Ovary (tissue), 9 donors: ENCODE measurements around the gene ZNF646. TPM values are rescaled to one million over a fixed set of nuclear protein-coding genes. Genes with fewer than 3 reads are reported as not detected.

Experiments
- DNase-seq, 5 donors: peaks; one replicate each; pipeline ENCODE4 v3.0.0-alpha.2; 2019 to 2020
- H3K27ac ChIP-seq, 2 donors: fragments of 200-600 bp; one replicate each; pipeline versions ENCODE4 v1.5.1 to v1.8.0; 2019 to 2022
- H3K27me3 ChIP-seq: fragments of 200-600 bp; one replicate; pipeline ENCODE4 v1.8.0; 2022
- H3K36me3 ChIP-seq: fragments of 200-600 bp; sonication (generic); one replicate; pipeline ENCODE4 v1.5.1; 2019
- H3K4me1 ChIP-seq: one replicate; pipeline ENCODE4 v1.8.1; 2013; ENCODE audit warnings: mild to moderate bottlenecking, moderate library complexity; ENCODE audit not compliant: insufficient read depth
- H3K4me3 ChIP-seq: fragments of 200-600 bp; sonication (generic); one replicate; pipeline ENCODE4 v1.5.1; 2017
- H3K9me3 ChIP-seq, 2 donors: fragments of 200-600 bp in 1 of 2; sonication (generic) in 1 of 2; one replicate each; pipeline versions ENCODE4 v1.5.1 to v1.8.1; 2013 to 2019; ENCODE audit warnings: mild to moderate bottlenecking in 1 of 2, moderate library complexity in 1 of 2
- EP300 ChIP-seq: sonication (generic); formaldehyde crosslinking; IDR thresholded peaks from one replicate; pipeline ENCODE4 v1.6.1; 2017; ENCODE audit warnings: antibody characterized with exemption
- POLR2A ChIP-seq: fragments of 450-650 bp; IDR thresholded peaks from one replicate; pipeline ENCODE4 v1.6.1; 2017; ENCODE audit warnings: antibody characterized with exemption, mild to moderate bottlenecking, moderate library complexity
- WGBS, 3 donors: extraction: QIAGEN DNeasy Blood & Tissue Kit in 1 of 3; methylation state at CpG; one replicate each; pipeline versions ENCODE4 v1.1.5 to v1.1.7; 2013 to 2017; 5-methylcytosine and 5-hydroxymethylcytosine counted together
- intact Hi-C, 4 donors: fragments of 100-400 bp; cut with DNase I; formaldehyde crosslinking; loops; one replicate each; pipeline versions ENCODE4 v1.11.0 to v1.15.1; 2022 to 2023
- polyA plus RNA-seq, 2 donors: library from polyadenylated mRNA; stranded (reverse); fragments of 200-250 nt in 1 of 2; fragments of 350-450 nt in 1 of 2; fragmentation: Illumina TruSeq in 1 of 2; extraction: RNeasy Lipid Tissue Mini Kit (QIAGEN cat#74804) in 1 of 2; gene quantifications; one replicate each; pipeline ENCODE4 v1.2.3, GENCODE V29; 2013 to 2014
- total RNA-seq, 7 donors: library from RNA; depleted of rRNA in 2 of 7; stranded (reverse); fragments of >200 nt in 2 of 7; fragmentation: NEBNext Ultra II Directional in 3 of 7; extraction: Animal tissue kit (Norgen Biotek cat#: 25700) in 3 of 7; gene quantifications; one replicate each; pipeline versions ENCODE4 v1.1.0 to v1.2.4, GENCODE V29; 2016 to 2023
- TF ChIP-seq, protein P1 (sequence below), 3 donors: fragments of 450-650 bp in 2 of 3; fragments of 200-600 bp in 1 of 3; IDR thresholded peaks; one replicate each; pipeline versions ENCODE4 v1.5.1 to v1.8.0; 2016 to 2022; ENCODE audit warnings: antibody characterized with exemption in 3 of 3, mild to moderate bottlenecking in 1 of 3
- donor health status: DM: no; HTN: no; CAD: no; lungs with moderate emphysema.
- donor health status: DM: no; HTN: no; CAD: no.
- donor health status: Bipolar disorder and iron deficiency.
- donor health status: DM: yes; HTN: yes; CAD: no.
- donor health status: DM: no; HTN: no; CAD: no.
- donor health status: DM: yes; HTN: yes; CAD: no.

Gene ZNF646
- total and polyA plus RNA-seq, 9 donors: 2.3 to 16.3 (median 14.6) TPM

DNA sequence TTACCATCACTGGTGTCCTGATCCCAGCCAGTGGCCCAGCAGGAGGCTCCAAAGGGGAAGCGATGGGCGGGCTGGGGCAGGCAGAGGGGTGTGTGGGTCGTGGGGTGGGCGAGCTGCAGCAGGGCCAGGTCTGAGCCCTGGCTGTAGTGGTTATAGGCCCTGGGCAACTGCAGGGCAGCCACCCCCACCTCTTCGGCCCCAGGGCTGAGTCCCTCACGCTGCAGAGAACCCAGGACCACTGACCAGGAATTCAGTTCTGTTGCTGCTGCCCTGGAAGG, 12.3 kb downstream of the ZNF646 start:
- H3K4me1 ChIP-seq: peaks cover 2% of the 10 kb centered on the region
- no peak overlapping the region for H3K27ac ChIP-seq
- intact Hi-C loops: loop anchor here in 1 of 4 donors (10.0 kb wide), 1 partner anchor 98 kb away; the partner anchor contains the start of gene FUS
- H3K36me3 ChIP-seq: no peaks in the 10 kb centered on the region
- no peak for DNase-seq
- H3K9me3 ChIP-seq: no peaks in the 10 kb centered on the region
- WGBS, 3 donors: 78 to 82% (median 79%) methylated on average over 4 to 6 of the region's 6 CpGs
- H3K4me3 ChIP-seq: no peak overlapping the region
- no peak for TF ChIP-seq POLR2A
- TF ChIP-seq EP300: no peak
- TF ChIP-seq, protein P1, sequence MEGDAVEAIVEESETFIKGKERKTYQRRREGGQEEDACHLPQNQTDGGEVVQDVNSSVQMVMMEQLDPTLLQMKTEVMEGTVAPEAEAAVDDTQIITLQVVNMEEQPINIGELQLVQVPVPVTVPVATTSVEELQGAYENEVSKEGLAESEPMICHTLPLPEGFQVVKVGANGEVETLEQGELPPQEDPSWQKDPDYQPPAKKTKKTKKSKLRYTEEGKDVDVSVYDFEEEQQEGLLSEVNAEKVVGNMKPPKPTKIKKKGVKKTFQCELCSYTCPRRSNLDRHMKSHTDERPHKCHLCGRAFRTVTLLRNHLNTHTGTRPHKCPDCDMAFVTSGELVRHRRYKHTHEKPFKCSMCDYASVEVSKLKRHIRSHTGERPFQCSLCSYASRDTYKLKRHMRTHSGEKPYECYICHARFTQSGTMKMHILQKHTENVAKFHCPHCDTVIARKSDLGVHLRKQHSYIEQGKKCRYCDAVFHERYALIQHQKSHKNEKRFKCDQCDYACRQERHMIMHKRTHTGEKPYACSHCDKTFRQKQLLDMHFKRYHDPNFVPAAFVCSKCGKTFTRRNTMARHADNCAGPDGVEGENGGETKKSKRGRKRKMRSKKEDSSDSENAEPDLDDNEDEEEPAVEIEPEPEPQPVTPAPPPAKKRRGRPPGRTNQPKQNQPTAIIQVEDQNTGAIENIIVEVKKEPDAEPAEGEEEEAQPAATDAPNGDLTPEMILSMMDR (IDR thresholded peaks at IDR 0.05): no peak
- H3K27me3 ChIP-seq: no peaks in the 10 kb centered on the region

DNA sequence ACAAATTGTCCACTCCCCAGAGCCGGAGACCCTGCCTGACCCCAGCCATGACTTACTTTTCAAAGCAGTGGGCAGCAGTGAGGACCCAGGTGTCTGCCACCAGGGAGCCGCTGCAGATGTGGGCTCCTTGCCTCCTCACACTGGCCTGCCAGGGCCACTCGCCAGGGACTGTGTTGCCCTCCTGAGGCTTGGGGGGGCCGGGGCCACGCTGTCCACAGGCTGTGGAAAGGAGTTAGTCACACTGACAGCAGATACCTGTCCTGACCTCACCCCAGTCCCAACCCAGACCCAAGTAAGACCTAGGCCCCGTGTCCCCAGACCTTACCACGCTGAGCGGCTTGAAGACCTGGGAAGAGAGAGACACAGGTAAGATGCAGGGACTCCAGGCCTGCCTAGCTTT, 13.3 kb downstream of the ZNF646 start:
- Histone ChIP-seq H3K27me3 (no peaks in the 10 kb centered on the region), H3K4me1 (no peaks in the 10 kb centered on the region), H3K27ac (no peak overlapping the region), H3K4me3 (no peak overlapping the region), H3K36me3 (no peaks in the 10 kb centered on the region), H3K9me3 (no peaks in the 10 kb centered on the region)
- no peak for DNase-seq
- intact Hi-C loops: loop anchor here in 1 of 4 donors (10.0 kb wide), 1 partner anchor 97 kb away; the partner anchor contains the start of gene FUS
- 88 to 93% (median 92%) methylated on average over 8 of the region's 8 CpGs for WGBS, 3 donors
- TF ChIP-seq EP300: no peak
- TF ChIP-seq, protein P1 (IDR thresholded peaks at IDR 0.05): no peak
- no peak for TF ChIP-seq POLR2A

DNA sequence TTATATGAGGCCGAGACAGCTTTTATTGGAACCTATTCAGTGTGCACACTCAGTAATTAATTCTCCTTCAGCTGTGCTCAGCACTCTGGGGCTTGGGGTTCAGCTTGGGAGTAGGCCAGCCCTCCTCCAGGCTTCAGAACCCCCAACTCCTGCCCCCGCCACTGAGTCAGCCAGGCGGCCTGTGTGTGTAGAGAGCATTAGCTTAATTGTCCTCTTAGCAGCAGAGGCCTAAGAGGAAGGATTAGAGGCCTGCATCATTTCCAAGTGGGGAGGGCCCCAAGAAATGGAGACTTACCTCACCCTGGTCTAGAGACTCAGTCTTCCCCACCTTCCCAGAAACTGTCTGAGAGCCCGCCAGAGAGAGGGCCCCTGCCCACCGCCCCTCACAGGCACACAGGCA, 13.7 kb downstream of the ZNF646 start:
- TF ChIP-seq, protein P1 (IDR thresholded peaks at IDR 0.05): no peak
- TF ChIP-seq POLR2A (no peak), EP300 (no peak)
- Histone ChIP-seq H3K4me3 (no peak overlapping the region), H3K9me3 (no peaks in the 10 kb centered on the region), H3K27ac (no peak overlapping the region), H3K27me3 (no peaks in the 10 kb centered on the region), H3K4me1 (no peaks in the 10 kb centered on the region), H3K36me3 (no peaks in the 10 kb centered on the region)
- no peak for DNase-seq
- intact Hi-C loops: loop anchor here in 1 of 4 donors (10.0 kb wide), 1 partner anchor 97 kb away; the partner anchor contains the start of gene FUS
- 72 to 79% (median 74%) methylated on average over 5 of the region's 5 CpGs for WGBS, 3 donors

DNA sequence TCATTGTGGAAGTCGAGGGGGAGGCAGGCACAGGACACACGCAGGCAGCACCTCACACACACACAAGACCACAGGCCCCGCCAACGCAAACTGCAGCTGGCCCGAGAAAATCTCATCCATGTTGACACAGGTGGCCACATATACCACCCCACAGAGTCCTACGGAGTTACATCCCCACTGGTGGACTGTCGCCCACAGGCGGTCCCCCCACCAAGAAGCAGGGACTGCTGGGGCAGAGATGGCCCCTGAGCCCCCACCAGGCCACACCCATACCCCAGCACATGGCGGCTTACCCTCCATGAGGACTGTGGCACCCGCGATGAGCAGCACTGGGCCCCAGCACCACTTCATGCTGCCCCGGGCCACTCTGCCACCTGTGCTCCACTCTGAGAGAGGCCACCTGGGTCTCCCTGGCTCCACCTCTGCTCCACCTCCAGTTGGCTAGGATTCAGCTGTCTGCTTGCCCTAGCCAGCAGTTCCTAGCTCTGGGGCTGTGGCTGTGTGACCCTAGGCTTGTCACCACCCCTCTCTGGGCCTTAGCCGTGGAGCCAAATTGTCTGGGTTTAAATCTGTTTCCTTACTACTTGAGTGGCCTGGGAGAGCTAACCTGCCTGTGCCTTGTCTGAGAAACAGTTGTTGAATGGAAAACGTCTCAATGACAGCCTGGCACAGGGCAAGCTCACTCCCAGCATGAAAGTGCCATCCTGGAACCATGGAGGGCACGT, 14.4 kb downstream of the ZNF646 start, which contains the start of gene PRSS53:
Gene PRSS53 (minus strand): TSS at position 485 of the 725 bp plus-strand sequence. CDS start 134 bp downstream, at position 351.
- no peaks in the 10 kb centered on the region for H3K9me3 ChIP-seq
- peak in 1 of 5 donors; percentile 33 for DNase-seq
- no peaks in the 10 kb centered on the region for H3K27me3 ChIP-seq
- H3K4me1 ChIP-seq: peaks cover 4% of the 10 kb centered on the region
- intact Hi-C loops: loop anchor here in 1 of 4 donors (10.0 kb wide), 1 partner anchor 96 kb away; the partner anchor contains the start of gene FUS
- TF ChIP-seq EP300 (no peak), POLR2A (no peak)
- TF ChIP-seq, protein P1 (IDR thresholded peaks at IDR 0.05): no peak
- no peak within 1 kb of the TSS for H3K4me3 ChIP-seq
- 72 to 81% (median 76%) methylated on average over 15 of the region's 15 CpGs for WGBS, 3 donors
- no peak within 1 kb of the TSS for H3K27ac ChIP-seq
- H3K36me3 ChIP-seq: no peaks in the 10 kb centered on the region
